GM20000 (cell line): ENCODE measurements around the gene CDC27.
"Not testable (repeated sequence)": the region's sequence is repeated elsewhere in the genome, so short reads cannot be mapped to it uniquely, and the experiment has no call there.

Experiments
- DNase-seq: peaks from one replicate; pipeline ENCODE4 v3.0.0; 2012; ENCODE audit warnings: low spot score
- CTCF ChIP-seq: IDR thresholded peaks from 2 replicates; pipeline ENCODE4 v1.5.1; 2012; ENCODE audit warnings: mild to moderate bottlenecking, control low read depth; ENCODE audit errors: extremely low read depth, missing control alignments

Gene CDC27

GRCh38 chr17:47231334-47231733, 42.2 kb upstream of the CDC27 start:
- TF ChIP-seq CTCF = no peak
- DNase-seq = no peak

- no peak for DNase-seq
- TF ChIP-seq CTCF = no peak
Measured at GRCh38 chr17:47230864-47231263, 41.8 kb upstream of the CDC27 start.

GRCh38 chr17:47229535-47230443, 40.7 kb upstream of the CDC27 start:
- peak; percentile 84 for DNase-seq
- TF ChIP-seq CTCF = peak; percentile 99

- TF ChIP-seq CTCF = no peak
- no peak for DNase-seq
Measured at GRCh38 chr17:47227862-47228261, 38.8 kb upstream of the CDC27 start.

GRCh38 chr17:47225911-47226688, 37.0 kb upstream of the CDC27 start:
- TF ChIP-seq CTCF = no peak
- DNase-seq = no peak

GRCh38 chr17:47225436-47225858, 36.4 kb upstream of the CDC27 start:
- DNase-seq = no peak
- TF ChIP-seq CTCF = no peak

GRCh38 chr17:47224966-47225365, 35.9 kb upstream of the CDC27 start:
- no peak for DNase-seq
- TF ChIP-seq CTCF = no peak

- not testable (repeated sequence) for DNase-seq
Measured at GRCh38 chr17:47224077-47224476, 35.0 kb upstream of the CDC27 start.
